Prostate gland (tissue), 2 donors: ENCODE measurements around the gene ANKS6.

Experiments used
- CTCF ChIP-seq, 4 experiments: fragments of 200-600 bp in 2 of 4; fragments of 450-650 bp in 2 of 4; sonication (generic) in 2 of 4; IDR thresholded peaks; 1 replicate in 3 of 4; 2 replicates in 1 of 4; pipeline ENCODE4 v1.5.1; 2016 to 2019; ENCODE audit warnings: antibody characterized with exemption in 4 of 4, mild to moderate bottlenecking in 2 of 4, moderate library complexity in 2 of 4
- POLR2AphosphoS5 ChIP-seq: sonication (generic); formaldehyde crosslinking; IDR thresholded peaks from one replicate; pipeline ENCODE4 v1.6.1; 2017; ENCODE audit warnings: antibody characterized with exemption

DNA sequence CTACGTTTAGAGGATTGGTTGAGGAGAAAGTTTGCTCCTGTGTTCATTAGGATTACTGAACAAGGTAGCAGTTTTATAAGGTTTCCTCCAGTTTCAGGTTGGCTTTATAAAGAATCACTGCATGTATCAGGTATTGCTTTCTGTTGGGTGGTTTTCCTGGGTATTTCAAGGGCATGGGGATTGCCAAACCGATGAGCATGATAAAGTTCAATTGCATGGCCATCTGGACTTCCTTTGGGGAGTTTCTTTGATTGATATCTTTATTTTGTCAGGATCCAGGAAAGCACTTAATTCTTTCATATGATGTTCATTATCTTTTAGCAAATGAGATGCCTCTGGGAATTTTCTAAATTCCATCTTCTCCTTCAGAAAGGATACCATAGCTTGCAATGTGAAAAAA is 77.3 kb downstream of the ANKS6 start:
- TF ChIP-seq POLR2AphosphoS5, result no peak
- no peak for TF ChIP-seq CTCF (IDR thresholded peaks at IDR 0.05)
